HEK293T (cell line): Measurements from ENCODE around the gene MLLT3.

Experiments used
- ARNT ChIP-seq: fragments of 450-650 bp; IDR thresholded peaks from 2 replicates; pipeline ENCODE4 v1.6.1; 2017; ENCODE audit warnings: mild to moderate bottlenecking
- BHLHE40 ChIP-seq: fragments of 450-650 bp; IDR thresholded peaks from 2 replicates; pipeline ENCODE4 v1.6.1; 2016; ENCODE audit warnings: mild to moderate bottlenecking, moderate library complexity, borderline replicate concordance
- ELF4 ChIP-seq: fragments of 450-650 bp; IDR thresholded peaks from 2 replicates; pipeline ENCODE4 v1.6.1; 2017; ENCODE audit warnings: antibody characterized with exemption
- FOXA1 ChIP-seq: fragments of 450-650 bp; IDR thresholded peaks from 2 replicates; pipeline ENCODE4 v1.6.1; 2016; ENCODE audit warnings: mild to moderate bottlenecking
- FOXK2 ChIP-seq: fragments of 450-650 bp; IDR thresholded peaks from 2 replicates; pipeline ENCODE4 v1.6.1; 2016; ENCODE audit warnings: mild to moderate bottlenecking
- PKNOX1 ChIP-seq: fragments of 450-650 bp; IDR thresholded peaks from 2 replicates; pipeline ENCODE4 v1.6.1; 2016
- SP1 ChIP-seq: fragments of 450-650 bp; IDR thresholded peaks from 2 replicates; pipeline ENCODE4 v1.6.1; 2017
- SUZ12 ChIP-seq: fragments of 450-650 bp; IDR thresholded peaks from 2 replicates; pipeline ENCODE4 v1.6.1; 2016; ENCODE audit warnings: mild to moderate bottlenecking
- TARDBP ChIP-seq: fragments of 450-650 bp; IDR thresholded peaks from 2 replicates; pipeline ENCODE4 v1.6.1; 2016

DNA sequence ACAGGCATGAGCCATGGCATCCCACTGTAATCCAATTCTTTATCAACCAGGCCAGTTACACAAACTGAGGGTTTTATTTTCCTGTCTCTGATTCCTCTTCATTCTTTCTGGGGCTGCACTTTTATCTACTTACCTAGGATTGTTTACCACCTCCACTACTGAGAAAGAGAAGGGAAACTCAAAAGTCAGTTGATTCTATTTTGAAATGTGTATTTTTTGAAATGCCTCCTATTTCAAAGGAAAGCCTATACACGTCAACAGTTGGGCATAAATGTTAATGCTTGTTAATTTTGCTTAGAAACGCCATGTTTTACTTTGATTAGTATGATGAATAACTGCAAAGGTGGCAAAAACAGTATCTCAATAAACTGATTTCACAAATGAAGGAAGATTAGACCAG lies 92.5 kb downstream of the MLLT3 start:
- TF ChIP-seq ELF4 = no peak
- TF ChIP-seq FOXK2 = no peak
- no peak for TF ChIP-seq SUZ12
- TF ChIP-seq PKNOX1 = no peak
- no peak for TF ChIP-seq ARNT
- TF ChIP-seq BHLHE40 = no peak
- no peak for TF ChIP-seq SP1
- no peak for TF ChIP-seq TARDBP
- no peak for TF ChIP-seq FOXA1
